MM.1S (cell line): Measurements from ENCODE around the gene OR2S2.

Source experiments
- EZH2 ChIP-seq: fragments of 300-600 bp; sonication (generic); optimal IDR thresholded peaks from 2 replicates; pipeline ENCODE3; 2017; ENCODE audit warnings: low read depth, mild to moderate bottlenecking, antibody characterized with exemption, low read length, mixed read lengths
- EZH2phosphoT487 ChIP-seq: fragments of 300-600 bp; sonication (generic); IDR thresholded peaks from 2 replicates; pipeline ENCODE4 v1.6.1; 2018; ENCODE audit warnings: antibody characterized with exemption, low read length
- TF ChIP-seq, protein P1 (sequence below): fragments of 300-600 bp; sonication (generic); IDR thresholded peaks from 2 replicates; pipeline ENCODE4 v1.5.1; 2016; ENCODE audit warnings: antibody characterized with exemption, low read length, mixed read lengths

DNA sequence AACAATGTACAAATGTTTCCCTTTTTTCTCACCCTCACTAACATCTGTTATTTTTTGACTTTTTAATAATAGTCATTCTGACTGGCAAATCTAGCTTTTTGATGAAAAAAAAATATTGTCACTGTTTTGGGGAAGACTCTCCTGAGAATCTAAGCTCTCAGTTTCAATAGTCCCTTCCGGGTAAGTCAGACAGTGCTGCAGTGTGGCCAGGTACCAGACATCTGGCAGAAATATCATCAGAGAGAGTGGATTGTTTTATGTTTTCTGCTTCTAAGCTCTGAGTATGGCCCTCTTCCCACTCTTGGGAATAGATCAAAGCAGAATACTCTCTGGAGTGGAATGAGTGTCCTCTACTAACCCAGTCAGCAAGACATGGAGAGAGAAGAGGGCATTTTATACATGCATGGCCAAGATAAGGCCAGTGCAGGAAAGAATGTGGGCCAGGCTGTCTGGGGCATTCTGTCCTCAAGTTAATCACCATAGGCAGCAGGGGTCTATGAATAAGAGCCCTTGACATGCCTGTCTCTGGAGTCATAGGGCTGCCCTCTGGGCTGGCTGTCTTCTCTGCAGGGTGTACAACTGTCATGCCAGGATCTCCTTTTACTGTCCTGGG, 38.5 kb upstream of the OR2S2 start:
- TF ChIP-seq, protein P1, sequence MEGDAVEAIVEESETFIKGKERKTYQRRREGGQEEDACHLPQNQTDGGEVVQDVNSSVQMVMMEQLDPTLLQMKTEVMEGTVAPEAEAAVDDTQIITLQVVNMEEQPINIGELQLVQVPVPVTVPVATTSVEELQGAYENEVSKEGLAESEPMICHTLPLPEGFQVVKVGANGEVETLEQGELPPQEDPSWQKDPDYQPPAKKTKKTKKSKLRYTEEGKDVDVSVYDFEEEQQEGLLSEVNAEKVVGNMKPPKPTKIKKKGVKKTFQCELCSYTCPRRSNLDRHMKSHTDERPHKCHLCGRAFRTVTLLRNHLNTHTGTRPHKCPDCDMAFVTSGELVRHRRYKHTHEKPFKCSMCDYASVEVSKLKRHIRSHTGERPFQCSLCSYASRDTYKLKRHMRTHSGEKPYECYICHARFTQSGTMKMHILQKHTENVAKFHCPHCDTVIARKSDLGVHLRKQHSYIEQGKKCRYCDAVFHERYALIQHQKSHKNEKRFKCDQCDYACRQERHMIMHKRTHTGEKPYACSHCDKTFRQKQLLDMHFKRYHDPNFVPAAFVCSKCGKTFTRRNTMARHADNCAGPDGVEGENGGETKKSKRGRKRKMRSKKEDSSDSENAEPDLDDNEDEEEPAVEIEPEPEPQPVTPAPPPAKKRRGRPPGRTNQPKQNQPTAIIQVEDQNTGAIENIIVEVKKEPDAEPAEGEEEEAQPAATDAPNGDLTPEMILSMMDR: no peak
- TF ChIP-seq EZH2 (no peak), EZH2phosphoT487 (no peak)
